Liver (tissue), 9 donors: Measurements from ENCODE around the gene NRG2. TPM values are rescaled to one million over a fixed set of nuclear protein-coding genes. Genes with fewer than 3 reads are reported as not detected.

Experiments
- DNase-seq: peaks from one replicate; pipeline ENCODE4 v3.0.0-alpha.2; 2017; ENCODE audit warnings: low spot score
- H3K27ac ChIP-seq, 2 donors: one replicate each; pipeline ENCODE4 v1.7.0; 2013; ENCODE audit warnings: inconsistent platforms in 2 of 2, low read length in 2 of 2, control low read depth in 1 of 2, low read depth in 1 of 2, mild to moderate bottlenecking in 1 of 2
- H3K27me3 ChIP-seq, 4 donors: one replicate each; pipeline versions ENCODE4 v1.6.1 to v1.7.0; 2013; ENCODE audit warnings: low read length in 3 of 4, inconsistent platforms in 1 of 4, mild to moderate bottlenecking in 1 of 4, moderate library complexity in 1 of 4; ENCODE audit not compliant: control insufficient read depth in 4 of 4, insufficient read depth in 4 of 4
- H3K36me3 ChIP-seq, 4 donors: one replicate each; pipeline versions ENCODE4 v1.6.1 to v1.7.0; 2013; ENCODE audit warnings: low read length in 3 of 4, mild to moderate bottlenecking in 3 of 4, low read depth in 1 of 4, moderate library complexity in 1 of 4; ENCODE audit not compliant: control insufficient read depth in 4 of 4, insufficient read depth in 3 of 4
- H3K4me1 ChIP-seq, 4 donors: one replicate each; pipeline versions ENCODE4 v1.6.1 to v1.7.0; 2013; ENCODE audit warnings: low read length in 3 of 4, mild to moderate bottlenecking in 3 of 4, moderate library complexity in 1 of 4; ENCODE audit not compliant: control insufficient read depth in 4 of 4, insufficient read depth in 4 of 4
- H3K4me3 ChIP-seq, 3 donors: one replicate each; pipeline versions ENCODE4 v1.6.1 to v1.7.0; 2013; ENCODE audit warnings: low read length in 3 of 3, control low read depth in 1 of 3, low read depth in 1 of 3, mild to moderate bottlenecking in 1 of 3
- H3K9ac ChIP-seq, 2 donors: one replicate each; pipeline ENCODE4 v1.7.0; 2013; ENCODE audit warnings: low read length in 2 of 2, mild to moderate bottlenecking in 2 of 2, moderate library complexity in 2 of 2, control low read depth in 1 of 2, low read depth in 1 of 2
- H3K9me3 ChIP-seq, 4 donors: one replicate each; pipeline versions ENCODE4 v1.6.1 to v1.7.0; 2013; ENCODE audit warnings: low read length in 3 of 4; ENCODE audit not compliant: control insufficient read depth in 4 of 4
- ATF3 ChIP-seq: IDR thresholded peaks from 2 replicates; pipeline ENCODE4 v1.6.1; 2016; ENCODE audit warnings: antibody characterized with exemption
- CTCF ChIP-seq: fragments of 150-350 bp; IDR thresholded peaks from 2 replicates; pipeline ENCODE4 v1.5.1; 2017; ENCODE audit warnings: improper control_type of control experiment, low read depth, low read length; ENCODE audit not compliant: missing input control
- EGR1 ChIP-seq, 2 donors: IDR thresholded peaks; 2 replicates each; pipeline ENCODE4 v1.6.1; 2016 to 2018; ENCODE audit warnings: antibody characterized with exemption in 2 of 2, low read depth in 2 of 2
- FOXA1 ChIP-seq: IDR thresholded peaks from 2 replicates; pipeline ENCODE4 v1.6.1; 2016; ENCODE audit warnings: antibody characterized with exemption
- FOXA2 ChIP-seq: IDR thresholded peaks from 2 replicates; pipeline ENCODE4 v1.6.1; 2016; ENCODE audit warnings: antibody characterized with exemption
- GABPA ChIP-seq, 2 donors: IDR thresholded peaks in 1 of 2; conservative IDR thresholded peaks in 1 of 2; 2 replicates each; pipeline ENCODE4 v1.6.1; 2016; ENCODE audit warnings: antibody characterized with exemption in 2 of 2, mild to moderate bottlenecking in 1 of 2, moderate library complexity in 1 of 2
- HNF4A ChIP-seq, 2 donors: conservative IDR thresholded peaks; 2 replicates each; pipeline ENCODE4 v1.6.1; 2016; ENCODE audit warnings: antibody characterized with exemption in 2 of 2, mild to moderate bottlenecking in 2 of 2
- HNF4G ChIP-seq: IDR thresholded peaks from 2 replicates; pipeline ENCODE4 v1.6.1; 2016; ENCODE audit warnings: antibody characterized with exemption
- JUND ChIP-seq, 2 donors: IDR thresholded peaks; 2 replicates each; pipeline ENCODE4 v1.6.1; 2016; ENCODE audit warnings: antibody characterized with exemption in 2 of 2
- MAX ChIP-seq: IDR thresholded peaks from 2 replicates; pipeline ENCODE4 v1.6.1; 2016; ENCODE audit warnings: antibody characterized with exemption
- NR2F2 ChIP-seq: IDR thresholded peaks from 2 replicates; pipeline ENCODE4 v1.6.1; 2016; ENCODE audit warnings: antibody characterized with exemption
- RAD21 ChIP-seq, 2 donors: IDR thresholded peaks; 2 replicates each; pipeline ENCODE4 v1.6.1; 2016; ENCODE audit warnings: antibody characterized with exemption in 2 of 2, mild to moderate bottlenecking in 2 of 2
- REST ChIP-seq: IDR thresholded peaks from 2 replicates; pipeline ENCODE4 v1.6.1; 2016; ENCODE audit warnings: antibody characterized with exemption, mild to moderate bottlenecking
- RXRA ChIP-seq, 2 donors: IDR thresholded peaks; 2 replicates each; pipeline ENCODE4 v1.6.1; 2017 to 2018; ENCODE audit warnings: antibody characterized with exemption in 2 of 2, mild to moderate bottlenecking in 1 of 2
- SP1 ChIP-seq: IDR thresholded peaks from 2 replicates; pipeline ENCODE4 v1.6.1; 2018; ENCODE audit warnings: antibody characterized with exemption, mild to moderate bottlenecking
- TAF1 ChIP-seq: conservative IDR thresholded peaks from 2 replicates; pipeline ENCODE4 v1.6.1; 2016; ENCODE audit warnings: antibody characterized with exemption, mild to moderate bottlenecking
- YY1 ChIP-seq: IDR thresholded peaks from 2 replicates; pipeline ENCODE4 v1.6.1; 2016; ENCODE audit warnings: antibody characterized with exemption, mild to moderate bottlenecking
- ZBTB33 ChIP-seq: IDR thresholded peaks from 2 replicates; pipeline ENCODE4 v1.6.1; 2016; ENCODE audit warnings: antibody characterized with exemption
- WGBS: extraction: QIAGEN DNeasy Blood & Tissue Kit; methylation state at CpG from one replicate; pipeline ENCODE4 v1.1.7; 2013; 5-methylcytosine and 5-hydroxymethylcytosine counted together
- polyA plus RNA-seq, 2 donors: library from polyadenylated mRNA; stranded (reverse) in 1 of 2; unstranded in 1 of 2; fragments of 200-250 nt in 1 of 2; fragments of >200 nt in 1 of 2; fragmentation: Nextera tagmentation in 1 of 2; extraction: Ambion mirVana in 1 of 2; gene quantifications; one replicate each; pipeline versions ENCODE4 v1.2.1 to v1.2.3, GENCODE V29; 2013 to 2015
- total RNA-seq, 2 donors: library from RNA; depleted of rRNA; stranded (reverse); fragments of >200 nt; gene quantifications; one replicate each; pipeline ENCODE4 v1.2.3, GENCODE V29; 2014
- donor health status: healthy.
- donor health status: healthy.
- donor health status: healthy.
- donor health status: healthy.
- donor health status: healthy.

NRG2 gene
- total and polyA plus RNA-seq, 4 donors: 0.07 to 0.08 TPM; not detected in 2

- no peak overlapping the region for H3K4me3 ChIP-seq
- 86% methylated on average over 8 of the region's 8 CpGs for WGBS
- no peaks in the 10 kb centered on the region for H3K27me3 ChIP-seq
- TF ChIP-seq HNF4G (no peak), HNF4A (conservative IDR thresholded peaks at IDR 0.05) (no peak), CTCF (no peak), FOXA2 (no peak), ATF3 (no peak), EGR1 (IDR thresholded peaks at IDR 0.05; ENCODE audit: low read depth in 2 of 2) (no peak), GABPA (IDR thresholded peaks at IDR 0.05 in 1 of 2, conservative IDR thresholded peaks at IDR 0.05 in 1 of 2) (no peak), TAF1 (no peak), NR2F2 (no peak), FOXA1 (no peak), RXRA (IDR thresholded peaks at IDR 0.05) (no peak), RAD21 (IDR thresholded peaks at IDR 0.05) (no peak), SP1 (no peak), ZBTB33 (no peak)
- no peak overlapping the region for H3K27ac ChIP-seq
- DNase-seq: no peak
- no peaks in the 10 kb centered on the region for H3K36me3 ChIP-seq
- H3K9ac ChIP-seq: no peak overlapping the region
- no peaks in the 10 kb centered on the region for H3K9me3 ChIP-seq
- H3K4me1 ChIP-seq: no peaks in the 10 kb centered on the region
These were observed 232.5 kb downstream of the NRG2 start for GRCh38 chr5:139810341-139811273.

- Histone ChIP-seq H3K27ac (no peak overlapping the region), H3K27me3 (no peaks in the 10 kb centered on the region), H3K36me3 (no peaks in the 10 kb centered on the region), H3K4me1 (no peaks in the 10 kb centered on the region), H3K9ac (no peak overlapping the region), H3K9me3 (no peaks in the 10 kb centered on the region), H3K4me3 (no peak overlapping the region)
- 92% methylated on average over 11 of the region's 11 CpGs for WGBS
- no peak for DNase-seq
- TF ChIP-seq REST: no peak
- no peak for TF ChIP-seq TAF1
- TF ChIP-seq CTCF: no peak
- TF ChIP-seq ZBTB33: no peak
- TF ChIP-seq MAX: no peak
- no peak for TF ChIP-seq YY1
- TF ChIP-seq JUND (IDR thresholded peaks at IDR 0.05): no peak
- TF ChIP-seq GABPA (IDR thresholded peaks at IDR 0.05 in 1 of 2, conservative IDR thresholded peaks at IDR 0.05 in 1 of 2): no peak
- TF ChIP-seq RXRA (IDR thresholded peaks at IDR 0.05): no peak
- TF ChIP-seq HNF4G: no peak
These were observed 233.7 kb downstream of the NRG2 start for GRCh38 chr5:139809331-139809810.
